ENCODE measurements around the gene AGBL4.
A peak's percentile ranks its signal among the peaks of the same experiment; 100 is the strongest.

The AGBL4 gene

DNA sequence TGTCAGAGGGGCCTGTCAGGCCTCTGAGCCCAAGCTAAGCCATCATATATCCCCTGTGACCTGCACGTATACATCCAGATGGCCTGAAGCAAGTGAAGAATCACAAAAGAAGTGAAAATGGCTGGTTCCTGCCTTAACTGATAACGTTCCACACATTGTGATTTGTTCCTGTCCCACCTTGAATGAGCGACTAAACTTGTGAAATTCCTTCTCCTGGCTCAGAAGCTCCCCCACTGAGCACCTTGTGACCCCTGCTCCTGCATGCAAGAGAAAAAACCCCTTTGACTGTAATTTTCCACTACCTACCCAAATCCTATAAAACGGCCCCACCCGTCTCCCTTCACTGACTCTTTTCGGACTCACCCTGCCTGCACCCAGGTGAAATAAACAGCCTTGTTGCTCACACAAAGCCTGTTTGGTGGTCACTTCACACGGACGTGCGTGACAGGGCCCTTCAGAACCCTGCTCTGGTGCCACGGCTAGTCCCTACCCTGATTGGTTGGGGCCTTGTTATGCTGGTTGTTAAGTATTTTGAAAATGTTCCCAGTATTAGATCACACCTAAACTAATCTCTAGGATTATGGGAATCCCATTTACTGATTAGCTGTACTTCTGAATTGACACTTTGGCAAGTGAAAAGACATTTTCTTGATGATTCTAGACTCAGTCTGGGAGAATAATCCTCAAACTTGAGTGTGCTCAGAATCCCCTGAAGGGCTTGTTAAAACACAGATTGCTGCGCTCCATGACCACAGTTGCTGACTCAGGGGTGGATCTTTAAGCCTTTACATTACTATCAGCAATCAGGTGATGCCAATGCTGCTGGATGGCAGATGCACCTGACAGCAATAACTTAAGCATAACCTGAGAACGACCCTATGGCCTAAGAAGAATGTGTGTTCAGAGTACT lies 1523.0 kb downstream of the AGBL4 start:
- no peak for DNase-seq

DNA sequence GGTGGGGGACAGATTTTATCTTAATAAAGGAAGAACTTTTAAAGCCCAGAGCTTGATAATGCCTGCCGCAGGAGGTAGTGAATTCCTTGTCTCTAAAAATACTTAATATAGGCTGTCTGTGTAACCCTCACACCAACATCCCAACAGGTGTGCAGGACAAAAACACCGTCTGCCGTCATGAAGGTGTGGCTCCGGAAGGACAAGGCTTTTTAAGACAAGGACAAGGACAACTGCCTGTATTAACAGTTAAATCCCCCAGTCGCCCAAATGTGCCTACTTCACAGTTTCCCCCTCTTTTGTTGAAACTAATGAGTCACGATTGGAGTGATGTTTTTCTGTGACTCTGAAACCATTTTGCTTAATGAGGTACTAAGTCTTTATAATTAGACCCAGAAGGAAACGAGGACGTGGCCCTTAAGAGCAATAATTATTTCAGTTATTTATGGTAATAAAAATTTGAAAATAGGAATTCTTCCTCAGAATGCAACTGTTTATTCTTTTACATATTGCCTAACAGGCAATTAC lies 1524.5 kb downstream of the AGBL4 start:
- DNase-seq = no peak

DNA sequence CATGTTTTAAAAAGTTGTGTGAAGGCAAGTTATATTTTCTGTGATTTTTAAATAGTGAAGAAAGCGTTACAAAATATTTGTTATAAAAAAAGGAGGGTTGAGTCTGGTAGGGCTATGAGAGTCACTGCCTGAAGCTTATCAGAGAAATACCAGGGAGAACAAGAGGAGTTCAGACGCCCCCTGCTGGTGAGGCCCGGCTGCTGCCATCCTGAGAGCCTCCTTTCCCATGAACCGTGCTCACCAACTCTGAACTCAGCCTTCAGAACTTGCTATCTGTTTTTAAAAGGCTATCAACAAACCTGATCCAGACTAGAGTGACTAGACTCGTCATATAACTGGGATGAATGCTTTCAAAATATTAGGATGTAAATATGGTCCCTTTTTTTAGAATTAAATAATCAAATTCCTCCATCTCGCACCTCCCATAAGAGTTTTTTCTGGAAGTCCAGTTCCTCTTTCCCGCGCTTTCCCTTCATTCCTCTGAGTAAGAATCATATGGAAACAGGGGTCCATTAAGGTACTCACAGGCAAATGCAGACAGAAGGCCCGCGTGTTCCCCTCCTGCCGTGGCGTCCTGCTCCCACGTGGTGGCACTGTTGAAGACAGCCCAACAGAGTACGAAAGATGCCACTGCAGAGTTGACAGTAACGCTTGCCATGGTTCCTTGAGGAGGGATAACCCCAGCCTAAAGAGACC lies 1525.5 kb downstream of the AGBL4 start:
- DNase-seq = peak; percentile 74

DNA sequence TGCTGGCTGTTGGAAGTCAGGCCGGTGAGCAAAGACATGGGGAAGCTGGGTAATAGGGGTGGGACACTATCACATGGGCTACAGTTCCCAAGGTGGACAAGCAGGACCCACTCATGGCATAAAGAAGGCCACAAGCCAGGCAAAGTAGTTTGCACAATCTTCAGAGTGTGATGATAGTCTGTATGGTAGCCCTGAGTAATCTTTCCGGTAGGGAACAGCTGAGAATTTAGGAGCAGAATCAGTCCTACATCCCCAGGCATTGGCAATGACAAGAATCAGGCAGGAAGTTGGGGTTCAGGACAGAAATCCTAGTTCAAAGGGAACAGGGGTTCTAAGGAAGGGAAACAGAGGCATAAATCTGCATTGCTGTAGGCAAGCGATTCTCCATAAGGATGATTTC lies 1527.8 kb downstream of the AGBL4 start:
- no peak for DNase-seq

DNA sequence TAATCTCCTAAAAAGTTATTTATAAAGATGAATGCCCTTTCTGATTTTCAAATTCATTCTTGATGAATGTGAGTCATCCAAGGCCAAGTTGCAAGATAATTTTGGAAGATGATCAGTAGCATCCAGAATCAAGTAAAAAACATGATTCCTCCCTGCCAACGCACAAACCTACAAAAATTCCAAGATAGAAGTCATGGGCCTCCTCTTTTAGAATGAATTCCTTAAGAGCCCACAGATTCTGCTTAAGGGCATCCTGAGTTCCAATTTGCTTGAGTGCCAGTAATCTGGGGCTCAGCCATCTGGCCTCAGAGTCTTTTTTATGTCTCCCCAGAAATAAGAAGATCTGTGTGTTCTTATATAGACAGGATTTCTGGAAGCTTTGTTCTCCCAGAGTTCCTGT lies 1528.6 kb downstream of the AGBL4 start:
- no peak for DNase-seq

DNA sequence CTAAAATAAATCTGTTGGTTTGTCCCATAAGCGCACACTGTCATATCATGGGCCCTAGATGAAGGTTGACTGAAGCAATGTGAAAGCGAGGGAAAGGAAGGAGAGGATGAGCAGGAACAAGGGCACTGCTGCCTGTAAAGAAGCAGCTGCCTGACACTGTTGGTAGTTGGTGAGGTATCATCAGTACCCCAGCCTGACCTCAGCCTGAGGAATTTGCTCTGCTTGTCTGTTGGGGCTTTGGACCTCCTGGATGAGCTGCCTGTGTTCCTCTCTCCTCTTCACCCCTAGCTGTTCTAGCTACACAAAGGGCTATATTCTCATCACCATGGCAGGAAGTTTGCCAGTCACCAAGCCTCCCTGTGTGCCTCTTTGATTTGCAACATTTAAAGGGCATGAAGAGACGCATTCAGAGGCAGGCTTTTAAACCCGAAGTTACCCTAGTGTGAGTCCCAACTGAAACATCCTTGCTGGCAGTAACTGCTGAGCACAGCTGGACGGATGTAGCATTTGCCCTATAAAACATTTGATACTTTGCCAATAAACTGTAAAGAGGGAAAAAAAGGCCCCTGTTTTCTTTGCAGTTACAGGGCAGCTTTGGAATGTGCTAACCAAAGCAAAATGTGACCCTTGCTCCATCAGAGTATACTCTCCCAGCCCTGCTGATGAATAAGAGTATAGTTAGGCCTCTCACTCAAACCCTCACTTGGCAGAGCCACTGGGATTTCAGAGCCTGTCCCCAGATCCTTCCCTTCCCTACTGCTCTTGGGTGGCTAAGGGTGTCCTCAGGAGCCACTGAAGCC lies 1529.6 kb downstream of the AGBL4 start:
- DNase-seq = no peak

DNA sequence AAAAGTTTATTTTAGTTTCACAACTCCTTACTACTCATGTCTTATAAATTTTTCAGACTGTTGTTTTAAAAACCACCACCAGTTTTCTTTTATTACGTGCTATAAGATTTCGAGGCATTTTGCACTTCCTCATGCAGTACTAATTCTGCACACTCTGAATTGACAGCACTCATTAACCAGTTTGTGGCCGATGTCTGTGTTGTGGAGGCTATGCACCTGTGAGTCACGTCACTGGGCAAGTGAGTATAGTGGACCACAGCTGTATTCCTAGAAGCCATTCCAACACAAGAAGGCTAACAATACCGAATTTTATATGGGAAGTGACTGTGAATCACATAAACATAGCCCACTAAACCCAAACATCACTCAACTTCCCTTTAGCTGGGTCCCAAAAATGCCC lies 1530.7 kb downstream of the AGBL4 start:
- DNase-seq = no peak

DNA sequence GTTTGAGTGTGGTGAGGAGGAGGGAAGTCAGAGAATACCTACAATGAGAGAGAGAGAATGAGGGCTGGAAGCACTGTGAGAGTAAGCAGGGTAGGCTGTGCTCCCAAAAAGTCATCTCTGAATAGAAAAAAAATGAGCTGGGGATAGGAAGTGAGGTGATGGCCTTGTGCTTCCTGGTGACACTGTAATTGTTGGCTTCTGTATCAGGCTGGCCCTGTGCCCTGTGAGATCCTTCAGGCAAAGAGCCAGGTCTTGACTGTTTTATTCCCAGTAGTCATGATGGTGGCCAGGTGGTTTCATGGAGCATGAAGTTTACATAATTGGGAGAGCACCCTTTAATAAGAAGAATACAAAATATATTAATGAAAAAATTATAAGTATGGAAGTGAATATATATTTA lies 1531.4 kb downstream of the AGBL4 start:
- no peak for DNase-seq

DNA sequence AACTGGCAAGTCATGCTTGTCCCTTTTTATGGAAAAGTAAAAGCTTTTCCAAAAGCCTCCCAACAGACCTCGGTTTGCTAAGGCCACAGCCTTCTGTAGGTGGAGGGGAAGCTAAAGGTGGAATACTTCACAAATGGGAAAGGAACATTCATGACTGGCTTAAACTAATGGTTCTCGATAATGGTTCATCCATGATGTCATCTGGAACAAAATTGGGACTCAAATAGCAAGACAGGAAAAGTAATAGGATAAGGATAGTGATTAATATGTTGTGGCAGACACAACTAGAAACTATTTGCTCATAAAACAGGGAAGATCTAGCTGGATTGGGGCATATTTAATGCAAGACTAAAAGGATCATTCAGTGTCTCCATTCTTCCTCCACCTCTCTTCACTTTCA lies 1535.0 kb downstream of the AGBL4 start:
- no peak for DNase-seq

Data from stimulated activated CD4-positive, alpha-beta T cell treated with anti-CD3 and anti-CD28 coated beads, Interleukin-1b, Interleukin-23, amount 100 ng/mL, for 48 hours (primary cell).